ENCODE measurements around the gene PPP2R5A.

The PPP2R5A gene

DNA sequence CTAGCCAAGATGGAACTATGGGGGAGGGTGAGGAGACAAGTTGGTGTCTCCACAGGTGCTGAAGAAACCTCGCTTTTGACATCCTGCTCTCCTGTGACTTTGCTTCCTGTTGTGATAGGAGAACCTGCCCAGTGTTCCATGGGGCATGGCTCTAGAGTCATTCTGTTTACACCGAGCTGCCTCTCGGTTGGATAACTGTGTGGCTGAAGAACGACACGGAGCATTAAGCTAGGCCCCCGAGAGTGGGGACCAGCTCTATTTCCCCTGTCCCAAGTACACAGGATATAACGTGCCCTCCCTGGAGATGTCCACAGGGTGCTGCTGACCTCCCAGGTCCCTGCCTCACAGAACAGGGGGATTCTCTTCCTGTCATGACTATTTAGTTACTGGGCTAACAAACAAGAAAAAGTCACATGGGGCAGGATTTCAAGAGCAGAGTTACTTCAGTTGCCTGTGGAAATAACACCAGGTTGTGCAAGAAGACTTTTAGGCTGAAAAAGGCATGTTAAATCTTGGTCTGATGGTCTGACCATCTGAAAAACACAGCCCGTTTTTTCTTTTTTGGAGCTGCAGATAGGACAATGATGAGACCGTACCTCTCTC lies 29.4 kb upstream of the PPP2R5A start:
- TF ChIP-seq EZH2 (IDR thresholded peaks at IDR 0.05; ENCODE audit: borderline replicate concordance, low read depth, low read length, severe bottlenecking): no peak
- TF ChIP-seq, protein P1, sequence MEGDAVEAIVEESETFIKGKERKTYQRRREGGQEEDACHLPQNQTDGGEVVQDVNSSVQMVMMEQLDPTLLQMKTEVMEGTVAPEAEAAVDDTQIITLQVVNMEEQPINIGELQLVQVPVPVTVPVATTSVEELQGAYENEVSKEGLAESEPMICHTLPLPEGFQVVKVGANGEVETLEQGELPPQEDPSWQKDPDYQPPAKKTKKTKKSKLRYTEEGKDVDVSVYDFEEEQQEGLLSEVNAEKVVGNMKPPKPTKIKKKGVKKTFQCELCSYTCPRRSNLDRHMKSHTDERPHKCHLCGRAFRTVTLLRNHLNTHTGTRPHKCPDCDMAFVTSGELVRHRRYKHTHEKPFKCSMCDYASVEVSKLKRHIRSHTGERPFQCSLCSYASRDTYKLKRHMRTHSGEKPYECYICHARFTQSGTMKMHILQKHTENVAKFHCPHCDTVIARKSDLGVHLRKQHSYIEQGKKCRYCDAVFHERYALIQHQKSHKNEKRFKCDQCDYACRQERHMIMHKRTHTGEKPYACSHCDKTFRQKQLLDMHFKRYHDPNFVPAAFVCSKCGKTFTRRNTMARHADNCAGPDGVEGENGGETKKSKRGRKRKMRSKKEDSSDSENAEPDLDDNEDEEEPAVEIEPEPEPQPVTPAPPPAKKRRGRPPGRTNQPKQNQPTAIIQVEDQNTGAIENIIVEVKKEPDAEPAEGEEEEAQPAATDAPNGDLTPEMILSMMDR (IDR thresholded peaks at IDR 0.05; ENCODE audit: borderline replicate concordance, extremely low read depth, low read length, poor library complexity, severe bottlenecking): peak; percentile 5
- peak overlapping the region; percentile 99 for H3K27ac ChIP-seq (ENCODE audit: low read length)
- no peaks in the 10 kb centered on the region for H4K20me1 ChIP-seq (ENCODE audit: insufficient read depth, low read length)
- peak overlapping the region in 1 of 2 experiments; percentile 48; a peak in 2 of 4 replicates for H3K4me3 ChIP-seq (ENCODE audit: low read depth in 1 of 2, low read length in 2 of 2)
- no peaks in the 10 kb centered on the region for H3K9me3 ChIP-seq (ENCODE audit: insufficient read depth, low read length, severe bottlenecking)
- peak; percentile 69 for DNase-seq
- H3K27me3 ChIP-seq (ENCODE audit: insufficient read depth, low read length, poor library complexity): no peaks in the 10 kb centered on the region
- peak overlapping the region; percentile 62 for H3K9ac ChIP-seq (ENCODE audit: low read depth, low read length)
- H2AFZ ChIP-seq (ENCODE audit: low read depth, low read length): peak overlapping the region; percentile 78
- peaks cover 45% of the 10 kb centered on the region for H3K4me1 ChIP-seq (ENCODE audit: insufficient read depth, low read length)
- no peaks in the 10 kb centered on the region for H3K36me3 ChIP-seq (ENCODE audit: insufficient read depth, low read length)
- H3K79me2 ChIP-seq (ENCODE audit: insufficient read depth, low read length): no peaks in the 10 kb centered on the region
- peak; percentile 44 for ATAC-seq (ENCODE audit: insufficient read depth, low read depth)
- peak overlapping the region; percentile 67 for H3K4me2 ChIP-seq (ENCODE audit: insufficient read depth, low read length)

- Histone ChIP-seq H3K4me1 (ENCODE audit: insufficient read depth, low read length) (peaks cover 45% of the 10 kb centered on the region), H3K9ac (ENCODE audit: low read depth, low read length) (peak overlapping the region; percentile 62), H3K79me2 (ENCODE audit: insufficient read depth, low read length) (no peaks in the 10 kb centered on the region), H3K4me2 (ENCODE audit: insufficient read depth, low read length) (peak overlapping the region; percentile 67), H3K4me3 (ENCODE audit: low read depth in 1 of 2, low read length in 2 of 2) (peak overlapping the region in 1 of 2 experiments; percentile 48; a peak in 1 of 4 replicates), H3K27me3 (ENCODE audit: insufficient read depth, low read length, poor library complexity) (no peaks in the 10 kb centered on the region), H3K27ac (ENCODE audit: low read length) (peak overlapping the region; percentile 99), H3K36me3 (ENCODE audit: insufficient read depth, low read length) (no peaks in the 10 kb centered on the region), H4K20me1 (ENCODE audit: insufficient read depth, low read length) (no peaks in the 10 kb centered on the region), H3K9me3 (ENCODE audit: insufficient read depth, low read length, severe bottlenecking) (no peaks in the 10 kb centered on the region), H2AFZ (ENCODE audit: low read depth, low read length) (peak overlapping the region; percentile 78)
- DNase-seq: peak; percentile 92
- TF ChIP-seq, protein P1 (IDR thresholded peaks at IDR 0.05; ENCODE audit: borderline replicate concordance, extremely low read depth, low read length, poor library complexity, severe bottlenecking): no peak
- TF ChIP-seq EZH2 (IDR thresholded peaks at IDR 0.05; ENCODE audit: borderline replicate concordance, low read depth, low read length, severe bottlenecking): no peak
- ATAC-seq (ENCODE audit: insufficient read depth, low read depth): peak; percentile 94
Observed at GRCh38 chr1:212256369-212256768, 28.8 kb upstream of the PPP2R5A start.

DNA sequence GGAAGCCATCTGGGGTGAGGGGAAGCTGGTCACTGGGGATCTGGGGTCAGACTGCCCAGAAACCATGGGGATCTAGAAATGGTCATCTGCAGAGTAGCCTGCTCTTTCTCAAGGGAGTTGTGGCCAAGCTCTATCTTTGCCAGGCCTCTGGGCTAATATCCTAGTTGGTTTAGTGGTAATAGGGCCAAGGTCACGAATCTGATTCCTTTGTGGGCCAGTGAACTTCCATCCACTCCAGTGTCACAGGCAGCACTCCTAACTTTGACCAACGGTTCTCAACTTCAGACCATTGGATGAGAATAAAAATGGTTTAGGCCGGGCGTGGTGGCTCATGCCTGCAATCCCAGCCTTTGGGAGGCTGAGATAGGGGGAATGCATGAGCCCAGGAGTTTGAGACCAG lies 28.1 kb upstream of the PPP2R5A start:
- H2AFZ ChIP-seq (ENCODE audit: low read depth, low read length): 0 out of 2 replicates have a peak overlapping the region, but pooled peaks have one; percentile 71
- peak overlapping the region; percentile 90 for H3K27ac ChIP-seq (ENCODE audit: low read length)
- H3K27me3 ChIP-seq (ENCODE audit: insufficient read depth, low read length, poor library complexity): no peaks in the 10 kb centered on the region

DNA sequence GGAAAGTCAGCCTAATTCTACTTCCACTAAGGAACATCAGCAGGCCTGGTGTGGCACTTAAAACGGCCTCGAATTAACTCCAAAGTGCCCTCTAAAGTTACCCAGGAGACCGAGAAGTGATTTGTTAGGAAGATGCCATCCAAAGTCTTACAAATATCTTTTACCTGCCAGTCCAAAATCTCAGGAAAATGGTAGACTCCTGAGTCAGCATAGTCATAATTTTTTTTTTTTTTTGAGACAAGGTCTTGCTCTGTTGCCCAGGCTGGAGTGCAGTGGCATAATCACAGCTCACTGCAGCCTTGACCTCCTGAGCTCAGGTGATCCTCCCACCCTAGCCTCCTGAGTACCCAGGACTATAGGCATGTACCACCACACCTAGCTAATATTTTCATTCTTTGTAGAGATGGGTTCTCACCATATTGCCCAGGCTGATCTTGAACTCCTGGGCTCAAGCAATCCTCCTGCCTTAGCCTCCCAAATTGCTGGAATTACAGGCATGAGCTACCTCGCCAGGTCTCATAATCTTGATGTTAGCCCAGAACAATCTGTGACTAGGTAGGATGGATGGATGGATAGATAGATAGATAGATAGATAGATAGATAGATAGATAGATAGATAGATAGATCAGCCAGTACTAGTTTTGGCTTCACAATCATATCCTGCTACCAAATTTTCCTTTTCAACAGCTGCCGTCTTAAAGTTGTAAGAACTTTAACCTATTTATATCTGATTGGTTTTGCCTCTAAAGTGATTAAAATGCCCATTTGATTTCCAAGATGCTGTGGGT lies 25.3 kb upstream of the PPP2R5A start:
- H3K9me3 ChIP-seq (ENCODE audit: insufficient read depth, low read length, severe bottlenecking): no peaks in the 10 kb centered on the region
- no peak overlapping the region for H2AFZ ChIP-seq (ENCODE audit: low read depth, low read length)
- no peaks in the 10 kb centered on the region for H3K27me3 ChIP-seq (ENCODE audit: insufficient read depth, low read length, poor library complexity)
- no peak for TF ChIP-seq EZH2 (IDR thresholded peaks at IDR 0.05; ENCODE audit: borderline replicate concordance, low read depth, low read length, severe bottlenecking)
- TF ChIP-seq, protein P1 (IDR thresholded peaks at IDR 0.05; ENCODE audit: borderline replicate concordance, extremely low read depth, low read length, poor library complexity, severe bottlenecking): no peak
- H4K20me1 ChIP-seq (ENCODE audit: insufficient read depth, low read length): no peaks in the 10 kb centered on the region
- H3K36me3 ChIP-seq (ENCODE audit: insufficient read depth, low read length): no peaks in the 10 kb centered on the region
- DNase-seq: no peak
- no peak overlapping the region for H3K4me2 ChIP-seq (ENCODE audit: insufficient read depth, low read length)
- H3K79me2 ChIP-seq (ENCODE audit: insufficient read depth, low read length): no peaks in the 10 kb centered on the region
- H3K27ac ChIP-seq (ENCODE audit: low read length): no peak overlapping the region
- no peak overlapping the region for H3K4me3 ChIP-seq (ENCODE audit: low read depth in 1 of 2, low read length in 2 of 2)
- peaks cover 25% of the 10 kb centered on the region for H3K4me1 ChIP-seq (ENCODE audit: insufficient read depth, low read length)
- no peak overlapping the region for H3K9ac ChIP-seq (ENCODE audit: low read depth, low read length)
- no peak for ATAC-seq (ENCODE audit: insufficient read depth, low read depth)

More for the DNA sequence above, 28.1 kb upstream of the PPP2R5A start:
- no peaks in the 10 kb centered on the region for H3K79me2 ChIP-seq (ENCODE audit: insufficient read depth, low read length)
- ATAC-seq (ENCODE audit: insufficient read depth, low read depth) (no peak), DNase-seq (no peak)
- TF ChIP-seq EZH2 (IDR thresholded peaks at IDR 0.05; ENCODE audit: borderline replicate concordance, low read depth, low read length, severe bottlenecking): no peak
- no peaks in the 10 kb centered on the region for H3K36me3 ChIP-seq (ENCODE audit: insufficient read depth, low read length)
- no peaks in the 10 kb centered on the region for H3K9me3 ChIP-seq (ENCODE audit: insufficient read depth, low read length, severe bottlenecking)
- H3K4me1 ChIP-seq (ENCODE audit: insufficient read depth, low read length): peaks cover 45% of the 10 kb centered on the region
- no peak overlapping the region for H3K9ac ChIP-seq (ENCODE audit: low read depth, low read length)
- H3K4me2 ChIP-seq (ENCODE audit: insufficient read depth, low read length): peak overlapping the region; percentile 67; the same call in 1 of the 2 replicates
- H3K4me3 ChIP-seq (ENCODE audit: low read depth in 1 of 2, low read length in 2 of 2): no peak overlapping the region
- H4K20me1 ChIP-seq (ENCODE audit: insufficient read depth, low read length): no peaks in the 10 kb centered on the region

All from DND-41 (cell line).